ENCODE results near the gene ZNF709.
"Not testable (repeated sequence)": the region's sequence is repeated elsewhere in the genome, so short reads cannot be mapped to it uniquely, and the experiment has no call there.

Gene ZNF709

DNA sequence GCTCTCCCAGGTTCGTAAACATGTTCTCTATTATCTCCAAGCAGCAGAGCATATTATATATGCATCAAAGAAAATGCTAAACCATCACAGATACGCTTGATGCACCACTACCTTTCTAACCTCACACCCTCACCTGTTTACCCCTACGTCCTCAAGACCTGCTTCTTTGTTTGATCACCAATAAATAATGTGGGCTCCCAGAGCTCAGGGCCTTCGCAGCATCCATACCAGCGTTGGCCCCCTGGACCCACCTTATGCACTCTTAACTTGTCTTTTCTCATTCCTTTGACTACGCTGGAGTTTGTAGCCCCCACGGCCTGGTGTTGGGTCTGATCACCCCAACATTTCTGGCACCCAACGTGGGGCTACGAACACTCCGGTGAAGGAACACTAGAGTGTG is 33.8 kb downstream of the ZNF709 start:
- DNase-seq (ENCODE audit: low read depth), result no peak

DNA sequence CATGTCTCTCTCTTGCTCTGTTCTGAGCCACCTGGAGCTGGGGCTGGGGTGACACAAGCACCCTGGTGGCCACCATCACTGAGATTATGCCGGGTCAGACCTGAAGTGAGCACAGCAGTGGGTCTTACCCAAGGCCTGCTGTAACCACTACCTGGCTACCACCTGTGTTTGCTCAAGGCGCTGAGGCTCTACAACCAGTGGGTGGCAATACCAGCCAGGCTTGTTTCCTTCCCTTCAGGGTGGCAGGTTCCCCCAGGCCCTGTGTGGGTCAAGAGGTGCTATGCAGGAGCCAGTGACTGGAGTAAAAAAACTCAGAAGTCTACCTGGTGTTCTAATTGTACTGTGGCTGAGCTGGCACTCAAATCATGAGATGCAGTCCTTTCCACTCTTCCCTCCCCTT is 35.8 kb downstream of the ZNF709 start:
- DNase-seq (ENCODE audit: low read depth), result no peak

DNA sequence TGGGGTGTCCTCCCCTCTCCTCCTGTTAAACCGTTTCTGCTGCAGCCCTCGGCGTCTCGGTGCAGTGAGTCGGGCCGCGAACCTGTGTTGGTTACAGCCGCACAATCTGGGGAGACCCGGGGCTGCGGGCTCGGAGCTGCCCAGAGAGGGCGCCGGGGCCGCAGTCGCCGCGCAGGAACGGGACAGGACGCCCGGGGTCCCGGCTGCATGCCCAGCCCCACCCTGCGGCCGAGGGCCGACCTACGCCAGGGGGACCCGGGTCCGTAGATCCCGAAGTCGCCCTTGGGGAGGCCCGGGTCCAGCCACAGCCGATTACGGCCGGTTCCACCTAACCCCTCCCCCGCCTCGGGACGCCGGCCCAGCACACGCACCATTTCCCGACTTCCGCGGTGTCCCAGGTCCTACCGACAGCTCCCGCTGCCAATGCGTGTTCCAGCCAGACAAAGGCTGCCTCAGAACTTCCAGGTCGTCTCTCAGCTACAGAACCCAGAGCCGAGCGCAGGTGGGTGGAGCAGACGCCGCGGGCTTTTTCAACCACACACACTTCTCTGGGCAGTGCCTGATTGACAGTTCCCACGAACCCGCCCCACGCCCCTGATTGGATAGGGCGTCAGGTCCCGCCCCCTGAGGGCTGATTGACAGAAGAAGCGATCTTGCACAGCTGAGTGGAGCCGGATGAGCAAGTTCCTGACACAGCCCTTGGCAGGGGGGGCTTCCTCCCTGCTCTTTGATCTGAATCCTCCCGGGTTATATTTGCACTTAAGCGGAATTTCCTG is 43.9 kb downstream of the ZNF709 start, which contains the start of gene ZNF443:
Gene ZNF443, minus strand, starts transcription at position 481 of the 776 bp plus-strand sequence. Its CDS starts 107 bp downstream, at position 374.
- peak; percentile 87 for DNase-seq (ENCODE audit: low read depth)

DNA sequence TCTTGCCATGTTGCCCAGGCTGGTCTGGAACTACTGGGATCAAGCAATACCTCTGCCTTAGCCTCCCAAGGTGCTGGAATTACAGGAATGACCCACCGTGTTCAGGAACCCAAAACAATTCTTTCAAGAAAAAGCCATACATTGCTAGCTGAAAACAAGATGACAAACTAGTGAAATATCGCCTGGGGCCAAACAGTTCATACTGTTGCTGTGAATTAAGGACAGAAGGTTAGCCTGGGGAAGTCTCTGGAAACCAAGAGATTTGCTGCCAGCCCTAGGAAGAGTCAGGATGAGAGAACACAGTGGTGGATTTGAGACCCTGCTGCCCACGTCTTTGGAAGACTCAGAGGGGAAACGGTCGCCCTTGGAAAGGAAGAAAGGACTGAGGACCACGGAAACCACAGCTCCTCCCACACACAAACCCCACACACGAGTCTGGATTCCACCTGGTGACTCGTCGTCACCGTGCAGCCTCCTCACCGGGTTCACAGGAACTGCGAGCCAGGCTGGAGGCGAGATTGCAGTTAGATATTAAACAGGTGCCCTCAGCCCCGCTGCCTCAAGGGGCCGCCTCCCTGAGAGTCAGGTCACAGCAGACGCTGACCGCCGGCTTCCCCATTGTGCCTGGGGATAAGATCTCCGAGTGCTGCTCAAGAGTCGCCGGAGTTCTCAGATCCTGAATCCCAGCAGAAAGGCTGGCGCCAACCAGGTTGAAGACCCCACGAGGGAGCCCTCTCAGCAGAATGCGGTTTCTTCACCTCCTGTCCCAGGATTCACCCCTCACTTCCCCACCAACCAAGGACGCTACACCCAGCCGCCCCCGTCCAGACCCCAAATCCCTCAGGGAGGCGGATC is 44.7 kb downstream of the ZNF709 start:
- DNase-seq (ENCODE audit: low read depth), result not testable (repeated sequence)

DNA sequence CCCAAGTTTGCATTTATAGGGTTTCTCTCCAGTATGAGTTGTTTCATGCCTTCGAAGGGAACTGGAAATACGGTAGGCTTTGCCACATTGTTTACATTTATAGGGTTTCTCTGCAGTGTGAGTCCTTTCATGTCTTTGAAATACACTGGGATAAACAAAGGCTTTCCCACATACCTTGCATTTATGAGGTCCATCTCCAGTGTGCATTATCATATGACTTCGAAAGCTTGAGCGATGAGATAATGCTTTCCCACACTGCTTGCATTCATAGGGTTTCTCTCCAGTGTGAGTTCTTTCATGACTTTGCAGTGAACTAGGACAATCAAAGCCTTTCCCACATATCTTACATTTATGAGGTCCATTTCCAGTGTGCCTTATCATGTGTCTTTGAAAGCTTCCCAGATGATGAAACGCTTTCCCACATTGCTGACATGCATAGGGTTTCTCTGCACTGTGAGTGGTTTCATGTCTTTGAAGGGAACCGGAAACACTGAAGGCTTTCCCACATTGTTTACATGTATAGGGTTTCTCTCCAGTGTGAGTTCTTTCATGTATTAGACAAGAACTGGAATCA is 53.8 kb downstream of the ZNF709 start:
- DNase-seq (ENCODE audit: low read depth), result not testable (repeated sequence)

DNA sequence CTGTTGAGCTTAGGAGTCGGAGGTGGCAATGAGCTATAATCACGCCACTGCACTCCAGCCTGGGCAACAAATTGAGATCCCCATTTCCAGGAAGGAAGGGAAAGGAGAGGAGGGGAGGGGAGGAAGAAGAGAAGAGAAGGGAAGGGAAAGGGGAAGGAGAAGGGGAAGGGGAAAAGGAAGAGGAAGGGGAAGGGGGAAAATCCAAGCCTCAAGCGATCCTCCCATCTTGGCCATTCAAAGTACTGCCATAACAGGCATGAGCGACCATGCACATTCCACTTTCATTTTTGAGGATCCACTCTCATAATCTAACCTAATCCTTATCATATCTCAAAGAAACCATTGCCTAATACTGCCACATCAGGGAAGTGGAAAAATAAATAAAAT is 58.7 kb downstream of the ZNF709 start:
- no peak for DNase-seq (ENCODE audit: low read depth)

DNA sequence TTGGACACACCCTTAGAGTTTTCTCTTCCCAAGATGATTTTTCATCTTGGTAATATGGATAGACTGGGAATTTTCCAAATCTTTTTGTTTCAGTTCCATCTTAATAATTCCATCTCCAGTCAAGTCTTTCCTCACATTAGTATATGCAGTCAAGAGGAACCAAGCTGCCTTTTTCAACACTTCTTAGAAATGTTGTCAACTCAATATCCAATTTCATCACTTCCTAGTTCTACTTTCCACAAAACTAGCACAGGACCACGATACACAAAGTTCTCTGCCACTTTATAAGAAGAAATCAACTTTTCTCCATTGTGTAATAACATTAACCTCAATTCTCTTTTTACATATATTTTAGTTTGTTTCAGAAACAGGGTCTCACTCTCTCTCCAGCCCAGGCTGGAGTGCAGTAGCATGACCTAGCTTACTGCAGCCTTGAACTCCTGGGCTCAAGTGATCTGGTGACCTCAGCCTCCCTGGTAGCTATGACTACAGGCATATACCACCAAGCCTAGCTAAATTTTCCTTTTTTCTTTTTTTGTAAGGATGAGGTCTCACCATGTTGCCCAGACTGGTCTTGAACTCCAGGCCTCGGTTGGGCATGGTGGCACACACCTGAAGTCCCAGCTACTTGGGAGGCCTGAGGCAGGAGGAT is 59.3 kb downstream of the ZNF709 start:
- DNase-seq (ENCODE audit: low read depth), result no peak

DNA sequence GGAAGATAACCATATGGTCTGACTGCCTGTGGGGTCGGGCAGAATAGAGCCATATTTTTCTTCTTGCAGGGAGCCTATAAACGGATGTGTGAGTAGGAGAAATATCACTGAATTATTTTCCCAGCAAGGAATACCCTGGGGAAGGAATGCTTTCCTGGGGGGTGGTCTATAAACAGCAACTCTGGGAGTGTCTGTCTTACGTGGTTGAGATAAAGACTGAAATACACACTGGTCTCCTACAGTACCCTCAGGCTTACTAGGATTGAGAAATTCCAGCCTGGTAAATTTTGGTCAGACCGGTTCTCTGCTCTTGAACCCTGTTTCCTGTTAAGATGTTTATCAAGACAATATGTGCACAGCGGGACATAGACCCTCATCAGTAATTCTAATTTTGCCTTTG is 67.3 kb downstream of the ZNF709 start:
- DNase-seq (ENCODE audit: low read depth), result not testable (repeated sequence)

DNA sequence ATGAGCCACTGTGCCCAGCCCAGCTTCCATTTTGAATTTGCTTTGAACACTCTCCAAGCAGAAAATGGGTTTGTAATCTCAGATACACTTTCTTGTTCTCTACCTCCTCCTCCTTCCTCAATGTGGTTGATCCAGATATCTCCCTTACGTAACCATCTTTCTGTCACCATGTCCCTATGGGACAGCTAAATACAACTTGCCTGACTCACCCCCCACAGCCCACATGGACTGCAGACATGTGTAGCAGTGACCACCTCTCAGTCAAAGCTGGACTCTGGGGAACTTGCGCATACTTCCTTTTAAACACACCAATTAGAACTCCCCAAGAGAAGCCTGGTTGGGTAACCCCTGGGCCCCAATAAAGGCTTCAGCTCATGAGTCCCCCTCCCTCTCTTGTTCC is 72.7 kb downstream of the ZNF709 start:
- no peak for DNase-seq (ENCODE audit: low read depth)

All from non-pigmented ciliary epithelial cell (primary cell).